Occipital lobe (tissue), 2 donors: Measurements from ENCODE around the gene EPB41L3. TPM values are rescaled to one million over a fixed set of nuclear protein-coding genes. Genes with fewer than 3 reads are reported as not detected.

Experiments
- DNase-seq: peaks from one replicate; lab custom pipeline; 2025; lab: John Stamatoyannopoulos, UW
- total RNA-seq: library from RNA; depleted of rRNA; stranded (reverse); fragments of >200 nt; gene quantifications from one replicate; pipeline ENCODE4 v1.2.3, GENCODE V29; 2014

EPB41L3 gene
- total RNA-seq, 1 donor from 2014 or later, result 72.7 TPM

GRCh38 chr18:5417342-5417741, 126.5 kb downstream of the EPB41L3 start:
- DNase-seq, result peak; percentile 83

DNA sequence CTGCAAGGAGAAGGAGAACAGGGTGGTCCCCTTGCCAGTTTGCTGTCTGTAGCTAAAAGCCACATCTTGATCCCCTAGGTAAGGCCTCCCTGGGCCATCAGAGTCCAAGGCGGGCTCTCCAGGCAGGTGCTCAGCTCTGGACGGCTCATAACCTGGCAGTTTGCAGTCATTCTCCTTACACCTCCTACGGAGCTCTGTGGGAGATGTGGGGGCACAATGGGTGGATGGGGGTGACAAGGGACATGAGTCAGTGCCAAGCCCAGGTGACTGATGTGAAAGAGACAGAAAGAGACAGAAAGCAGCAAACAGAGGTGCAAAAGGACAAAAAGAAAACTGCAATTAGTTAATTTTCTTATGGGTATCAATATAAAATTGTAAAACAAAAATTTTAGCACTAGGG, 127.7 kb downstream of the EPB41L3 start:
- DNase-seq, result no peak

DNA sequence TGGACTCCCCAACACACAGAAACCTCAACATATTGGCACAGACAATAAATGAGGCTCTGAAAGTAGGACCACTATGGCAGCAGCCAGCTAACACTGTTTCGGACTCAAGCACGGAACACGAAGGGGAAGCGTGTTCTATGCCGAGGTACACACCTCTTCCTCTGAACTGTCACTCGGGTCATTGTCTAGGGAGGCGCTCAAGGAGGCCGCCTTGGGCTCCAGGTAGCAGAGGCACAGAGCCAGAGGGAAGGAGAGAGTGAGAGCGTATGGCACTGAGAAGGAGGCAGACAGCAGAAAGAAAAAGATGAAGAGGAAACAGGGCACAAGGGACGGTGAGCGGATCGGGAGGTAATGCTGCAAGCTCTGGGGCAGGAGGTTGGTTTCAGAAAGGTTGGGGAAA, 128.1 kb downstream of the EPB41L3 start:
- DNase-seq, result no peak

DNA sequence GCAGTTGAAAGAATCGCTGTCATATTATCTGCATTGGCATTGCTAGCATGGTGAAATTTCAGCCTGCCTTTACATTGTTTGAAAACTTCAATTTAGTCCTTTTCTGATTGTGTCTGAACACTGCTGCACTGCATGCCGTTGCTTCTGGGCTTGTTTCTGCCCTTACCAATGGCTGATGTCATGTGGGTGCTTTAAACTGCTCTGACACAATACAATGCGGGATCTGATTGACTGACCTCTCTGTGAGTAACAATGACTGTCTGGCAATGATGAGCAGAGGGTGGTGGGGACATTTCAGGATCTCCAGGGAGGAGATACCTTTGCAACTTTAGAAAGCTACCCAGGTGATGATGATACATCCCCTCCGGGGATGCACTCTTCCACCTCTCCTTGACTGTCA, 128.8 kb downstream of the EPB41L3 start:
- no peak for DNase-seq

DNA sequence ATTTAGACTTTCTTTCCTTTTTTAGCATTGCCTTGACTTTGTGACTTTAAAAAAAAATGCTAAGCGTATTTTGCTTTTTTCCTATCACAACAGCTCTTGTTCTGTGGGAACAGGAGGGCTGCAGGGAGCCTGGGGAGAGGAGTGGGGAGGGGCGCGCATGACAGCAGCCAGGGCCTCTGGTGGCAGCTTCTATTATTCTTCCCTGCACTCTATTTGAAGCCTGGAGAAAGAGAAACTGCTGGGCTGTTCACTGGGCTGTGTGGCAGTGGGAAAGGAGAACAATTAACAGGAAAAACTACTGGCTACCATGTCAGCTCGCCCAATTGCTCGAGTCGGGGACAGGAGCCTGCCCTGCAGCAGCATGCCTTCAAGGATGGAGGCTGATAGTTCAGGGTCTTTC, 129.3 kb downstream of the EPB41L3 start:
- peak; percentile 31 for DNase-seq

DNA sequence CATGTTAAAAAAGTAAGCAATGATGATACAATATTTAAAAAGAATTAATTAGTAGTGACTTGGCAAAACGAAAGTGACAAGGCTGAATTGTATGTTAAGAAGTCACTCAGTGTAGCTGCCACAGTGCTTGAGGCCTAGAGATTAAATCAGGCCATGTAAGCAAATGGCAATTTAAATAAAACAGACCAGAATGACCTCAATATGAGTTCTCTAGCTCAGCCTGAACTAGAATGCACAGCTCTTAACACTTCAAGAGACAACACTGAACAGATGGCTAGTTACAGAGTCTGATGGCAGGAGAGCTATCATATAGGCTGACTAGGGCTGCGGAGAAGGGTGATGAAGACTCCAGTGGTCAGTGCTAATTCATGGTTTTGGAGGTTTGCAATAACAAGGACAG, 130.3 kb downstream of the EPB41L3 start:
- no peak for DNase-seq

GRCh38 chr18:5410582-5410981, 133.2 kb downstream of the EPB41L3 start:
- DNase-seq, result no peak

DNA sequence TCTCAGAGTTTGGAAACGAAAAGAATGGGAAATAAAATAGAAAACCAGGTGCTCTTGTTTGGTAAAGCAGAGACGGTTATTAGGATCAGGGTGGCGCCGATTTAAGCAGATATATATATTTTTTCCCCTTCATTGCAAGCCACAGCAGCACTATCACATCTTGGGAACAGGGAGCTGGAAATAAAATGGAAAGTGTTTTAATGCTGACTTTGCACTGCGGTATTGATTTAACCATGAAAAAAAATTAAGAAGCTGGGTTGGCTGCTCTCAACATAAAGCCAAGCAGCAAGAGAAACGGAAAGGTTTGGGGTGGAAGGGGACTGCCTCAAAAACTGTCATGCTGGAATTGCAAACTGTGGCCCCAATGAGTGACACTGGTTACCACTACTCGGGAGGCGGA, 145.5 kb downstream of the EPB41L3 start:
- DNase-seq, result no peak

- no peak for DNase-seq
Observed at GRCh38 chr18:5397102-5397501, 146.7 kb downstream of the EPB41L3 start.

DNA sequence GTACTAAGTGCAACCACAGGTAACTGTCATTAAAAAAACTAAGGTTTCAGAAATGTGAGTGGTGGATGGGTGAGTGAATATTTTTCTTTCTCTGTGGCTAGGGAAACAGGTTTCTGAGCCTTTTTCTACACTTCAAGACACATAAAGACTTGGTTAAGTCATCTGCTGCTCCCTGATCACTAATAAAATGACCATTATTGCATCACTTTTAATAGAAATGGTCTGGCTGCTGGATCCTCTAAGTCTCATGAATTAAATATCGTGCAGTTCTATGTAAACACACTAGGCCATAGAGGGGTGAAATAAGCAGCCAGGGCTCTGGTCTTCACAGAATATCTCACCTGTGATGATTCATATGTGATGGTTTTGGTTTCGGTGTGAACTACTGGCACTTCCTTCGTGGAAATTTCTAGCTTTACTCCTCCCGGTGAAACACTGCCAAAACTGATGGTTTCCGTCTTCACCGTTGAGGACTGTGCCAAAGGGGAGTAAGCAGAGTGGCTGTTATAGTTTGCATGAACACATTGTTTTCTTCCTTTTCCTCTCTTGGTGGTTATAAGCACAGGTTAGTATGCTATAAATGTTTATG, 147.8 kb downstream of the EPB41L3 start:
- DNase-seq, result no peak

- no peak for DNase-seq
Observed at GRCh38 chr18:5393779-5394178, 150.0 kb downstream of the EPB41L3 start.

DNA sequence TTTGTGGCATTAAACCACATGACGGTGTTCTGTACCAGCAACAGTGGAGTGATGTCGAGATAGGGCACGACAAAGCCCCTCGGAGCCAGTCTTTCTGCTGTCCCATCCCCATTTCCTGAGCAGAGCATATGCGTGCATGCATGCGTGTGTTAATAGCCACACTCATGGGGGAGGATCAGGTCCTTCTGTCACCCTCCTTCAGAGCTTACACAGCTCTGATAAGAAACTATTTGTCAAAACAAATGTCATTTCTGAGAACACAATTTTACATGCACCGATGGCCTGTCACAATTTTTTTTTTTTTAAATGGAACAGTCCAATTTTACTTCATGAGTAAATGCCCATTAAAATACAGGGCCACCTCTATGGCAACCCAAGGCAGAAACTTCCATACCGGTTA, 152.4 kb downstream of the EPB41L3 start:
- DNase-seq, result no peak

DNA sequence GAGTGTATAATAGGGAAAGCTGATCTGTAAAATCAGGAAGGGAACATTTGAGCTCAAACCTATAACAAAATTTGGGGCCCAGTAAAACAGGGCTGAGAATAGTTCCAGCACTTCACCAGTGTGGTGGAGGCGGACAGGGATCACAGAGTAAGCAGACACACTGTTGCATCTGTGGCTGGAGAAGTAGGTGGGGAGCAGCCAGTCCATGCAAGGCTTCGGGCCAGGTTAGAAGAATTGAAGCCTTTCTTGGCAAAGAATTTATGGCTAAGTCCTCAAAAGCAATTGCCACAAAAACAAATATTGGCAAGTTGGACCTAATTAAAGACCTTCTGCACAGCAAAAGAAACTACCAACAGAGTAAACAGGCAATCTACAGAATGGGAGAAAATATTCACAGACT, 154.4 kb downstream of the EPB41L3 start:
- DNase-seq, result no peak

DNA sequence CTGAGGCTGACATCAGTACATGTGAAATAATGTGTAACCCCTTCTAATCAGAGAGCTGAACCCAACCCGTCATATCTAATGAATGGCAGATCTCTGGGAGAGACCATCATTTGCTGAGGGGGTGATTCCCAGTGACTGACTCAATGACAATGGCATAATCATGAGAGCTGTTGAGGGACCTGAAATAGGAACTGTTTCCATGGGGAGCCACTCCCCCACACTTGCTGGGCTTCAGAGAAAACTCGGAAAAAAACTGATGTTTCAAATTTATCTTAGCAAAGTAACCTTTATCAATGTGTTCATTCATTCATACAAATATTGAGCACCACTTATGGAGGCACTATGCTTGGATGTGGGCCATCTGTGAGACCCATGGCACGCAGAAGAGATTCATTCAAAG, 154.9 kb downstream of the EPB41L3 start:
- no peak for DNase-seq

DNA sequence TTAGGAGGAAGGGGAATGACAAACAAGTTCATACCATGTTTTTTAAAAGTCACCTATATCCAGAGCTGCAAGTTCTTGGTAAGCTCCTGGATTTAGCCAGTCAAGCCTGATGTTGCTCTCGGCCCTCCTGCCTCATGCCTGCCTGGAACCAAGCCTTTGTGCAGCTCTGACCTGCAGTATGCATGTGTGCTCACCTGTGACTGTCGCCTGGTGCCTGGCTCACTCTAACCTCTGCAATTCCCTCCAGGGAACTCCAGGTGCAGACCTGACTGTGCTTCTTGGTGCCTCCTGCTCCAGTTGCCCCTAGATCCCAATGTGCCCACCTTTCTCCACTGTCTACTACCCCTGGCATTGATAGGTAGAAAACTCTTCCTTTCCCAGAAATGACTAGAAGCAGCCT, 163.2 kb downstream of the EPB41L3 start:
- DNase-seq, result no peak

DNA sequence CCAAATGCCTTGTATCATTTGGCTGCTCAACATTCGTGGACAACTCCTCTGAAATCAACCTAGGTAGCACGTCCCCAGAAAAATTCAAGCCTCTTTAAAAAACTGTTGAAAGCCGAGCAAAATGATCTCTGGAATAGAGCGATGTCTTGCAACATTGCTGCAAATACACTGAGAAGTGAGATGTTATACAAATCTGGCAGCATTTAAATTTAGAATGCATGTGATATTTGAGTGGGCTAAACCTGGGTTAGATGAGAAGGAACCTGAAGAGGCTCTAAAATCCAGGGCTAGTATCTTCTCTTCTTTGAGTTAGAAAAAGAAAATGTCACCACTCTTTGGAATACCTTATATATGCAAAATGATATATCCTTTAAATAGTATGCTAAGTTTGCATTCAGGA, 166.8 kb downstream of the EPB41L3 start:
- DNase-seq, result no peak

- no peak for DNase-seq
Observed at GRCh38 chr18:5370332-5370731, 173.5 kb downstream of the EPB41L3 start.

DNA sequence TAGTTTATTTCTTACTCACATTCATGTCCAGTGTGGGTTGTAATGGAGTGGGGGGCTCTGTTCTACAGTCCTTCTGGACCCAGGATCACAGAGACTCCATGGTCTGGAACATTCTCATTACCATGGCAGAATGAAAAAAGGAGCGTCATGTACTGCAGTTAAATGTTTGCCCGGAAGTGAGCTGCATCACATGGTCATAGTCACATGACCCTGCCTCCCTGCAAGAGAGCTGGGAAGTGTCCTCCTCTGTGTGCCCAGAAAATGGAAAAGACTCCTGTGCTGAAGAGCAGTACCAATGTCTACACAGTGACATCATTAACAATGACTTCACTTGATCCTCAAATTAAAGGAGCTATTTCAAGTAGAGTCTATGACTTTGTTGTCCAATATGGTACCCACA, 174.3 kb downstream of the EPB41L3 start:
- DNase-seq, result no peak

DNA sequence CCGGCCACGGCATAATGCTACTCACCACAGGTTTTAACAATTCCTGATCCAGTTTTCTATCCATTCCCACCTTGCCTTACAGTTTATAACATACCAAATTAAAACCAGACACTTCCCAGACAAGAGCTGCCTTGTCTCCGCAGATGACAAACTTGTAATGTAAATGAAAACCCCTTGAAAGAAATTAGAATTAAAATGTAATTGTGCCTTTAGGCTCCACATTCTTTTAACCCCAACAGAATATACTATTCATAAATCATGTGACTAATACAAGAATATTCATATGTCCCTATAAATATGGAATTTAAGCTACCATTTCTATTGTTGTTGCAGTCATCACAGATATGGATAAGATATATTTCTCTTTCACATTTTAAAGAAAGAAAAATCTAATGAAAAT, 178.4 kb downstream of the EPB41L3 start:
- DNase-seq, result no peak

- no peak for DNase-seq
Observed at GRCh38 chr18:5350636-5351035, 193.2 kb downstream of the EPB41L3 start.
